ENCODE results near the gene NTPCR.

Gene NTPCR

GRCh38 chr1:232915212-232915611 lies 35.2 kb upstream of the NTPCR start:
- H3K4me1 ChIP-seq (ENCODE audit: control insufficient read depth, insufficient read depth, low read length), result no peaks in the 10 kb centered on the region
- H3K36me3 ChIP-seq (ENCODE audit: control insufficient read depth in 2 of 2, insufficient read depth in 1 of 2, low read length in 2 of 2), result no peaks in the 10 kb centered on the region
- ChIA-PET POLR2A (no interaction called here), CTCF (interaction anchor here (0.6 to 0.7 kb wide), 2 partner anchors 18 to 129 kb away, joined by 3 read pairs; no protein-coding TSS in a partner anchor)
- no peak overlapping the region for H3K4me3 ChIP-seq (ENCODE audit: low read depth, low read length)
- TF ChIP-seq ZNF114 (tag by site-specific recombination; IDR thresholded peaks at IDR 0.05) (no peak), ZNF654 (tag by site-specific recombination; IDR thresholded peaks at IDR 0.05; ENCODE audit: low read depth) (no peak), ZNF692 (tag by site-specific recombination; IDR thresholded peaks at IDR 0.05) (no peak), ZNF138 (tag by site-specific recombination; IDR thresholded peaks at IDR 0.05; ENCODE audit: borderline replicate concordance) (no peak), ZNF76 (tag by site-specific recombination; IDR thresholded peaks at IDR 0.05; ENCODE audit: borderline replicate concordance, low read depth) (no peak), ZNF341 (tag by site-specific recombination; IDR thresholded peaks at IDR 0.05; ENCODE audit: low read depth) (no peak), GLI2 (tag by site-specific recombination; IDR thresholded peaks at IDR 0.05; ENCODE audit: borderline replicate concordance, low read depth) (no peak), FEZF1 (tag by site-specific recombination; IDR thresholded peaks at IDR 0.05) (no peak), ZNF629 (tag by site-specific recombination; IDR thresholded peaks at IDR 0.05) (no peak), ZNF701 (tag by site-specific recombination; IDR thresholded peaks at IDR 0.05) (no peak), MZF1 (tag by site-specific recombination; IDR thresholded peaks at IDR 0.05; ENCODE audit: borderline replicate concordance) (no peak), ZBTB44 (tag by site-specific recombination; IDR thresholded peaks at IDR 0.05) (no peak), ZNF157 (tag by site-specific recombination; IDR thresholded peaks at IDR 0.05) (no peak), ZNF169 (tag by site-specific recombination; IDR thresholded peaks at IDR 0.05) (no peak), ZNF544 (tag by site-specific recombination; IDR thresholded peaks at IDR 0.05) (no peak), ZNF324 (tag by site-specific recombination; IDR thresholded peaks at IDR 0.05) (no peak), PRDM1 (tag by site-specific recombination; IDR thresholded peaks at IDR 0.05) (no peak)
- TF ChIP-seq, protein P1, sequence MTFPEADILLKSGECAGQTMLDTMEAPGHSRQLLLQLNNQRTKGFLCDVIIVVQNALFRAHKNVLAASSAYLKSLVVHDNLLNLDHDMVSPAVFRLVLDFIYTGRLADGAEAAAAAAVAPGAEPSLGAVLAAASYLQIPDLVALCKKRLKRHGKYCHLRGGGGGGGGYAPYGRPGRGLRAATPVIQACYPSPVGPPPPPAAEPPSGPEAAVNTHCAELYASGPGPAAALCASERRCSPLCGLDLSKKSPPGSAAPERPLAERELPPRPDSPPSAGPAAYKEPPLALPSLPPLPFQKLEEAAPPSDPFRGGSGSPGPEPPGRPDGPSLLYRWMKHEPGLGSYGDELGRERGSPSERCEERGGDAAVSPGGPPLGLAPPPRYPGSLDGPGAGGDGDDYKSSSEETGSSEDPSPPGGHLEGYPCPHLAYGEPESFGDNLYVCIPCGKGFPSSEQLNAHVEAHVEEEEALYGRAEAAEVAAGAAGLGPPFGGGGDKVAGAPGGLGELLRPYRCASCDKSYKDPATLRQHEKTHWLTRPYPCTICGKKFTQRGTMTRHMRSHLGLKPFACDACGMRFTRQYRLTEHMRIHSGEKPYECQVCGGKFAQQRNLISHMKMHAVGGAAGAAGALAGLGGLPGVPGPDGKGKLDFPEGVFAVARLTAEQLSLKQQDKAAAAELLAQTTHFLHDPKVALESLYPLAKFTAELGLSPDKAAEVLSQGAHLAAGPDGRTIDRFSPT (tag by site-specific recombination; IDR thresholded peaks at IDR 0.05), result no peak
- TF ChIP-seq, protein P2, sequence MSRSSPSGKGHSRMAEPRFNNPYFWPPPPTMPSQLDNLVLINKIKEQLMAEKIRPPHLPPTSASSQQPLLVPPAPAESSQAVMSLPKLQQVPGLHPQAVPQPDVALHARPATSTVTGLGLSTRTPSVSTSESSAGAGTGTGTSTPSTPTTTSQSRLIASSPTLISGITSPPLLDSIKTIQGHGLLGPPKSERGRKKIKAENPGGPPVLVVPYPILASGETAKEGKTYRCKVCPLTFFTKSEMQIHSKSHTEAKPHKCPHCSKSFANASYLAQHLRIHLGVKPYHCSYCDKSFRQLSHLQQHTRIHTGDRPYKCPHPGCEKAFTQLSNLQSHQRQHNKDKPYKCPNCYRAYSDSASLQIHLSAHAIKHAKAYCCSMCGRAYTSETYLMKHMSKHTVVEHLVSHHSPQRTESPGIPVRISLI (tag by site-specific recombination; IDR thresholded peaks at IDR 0.05), result no peak
- TF ChIP-seq, protein P3, sequence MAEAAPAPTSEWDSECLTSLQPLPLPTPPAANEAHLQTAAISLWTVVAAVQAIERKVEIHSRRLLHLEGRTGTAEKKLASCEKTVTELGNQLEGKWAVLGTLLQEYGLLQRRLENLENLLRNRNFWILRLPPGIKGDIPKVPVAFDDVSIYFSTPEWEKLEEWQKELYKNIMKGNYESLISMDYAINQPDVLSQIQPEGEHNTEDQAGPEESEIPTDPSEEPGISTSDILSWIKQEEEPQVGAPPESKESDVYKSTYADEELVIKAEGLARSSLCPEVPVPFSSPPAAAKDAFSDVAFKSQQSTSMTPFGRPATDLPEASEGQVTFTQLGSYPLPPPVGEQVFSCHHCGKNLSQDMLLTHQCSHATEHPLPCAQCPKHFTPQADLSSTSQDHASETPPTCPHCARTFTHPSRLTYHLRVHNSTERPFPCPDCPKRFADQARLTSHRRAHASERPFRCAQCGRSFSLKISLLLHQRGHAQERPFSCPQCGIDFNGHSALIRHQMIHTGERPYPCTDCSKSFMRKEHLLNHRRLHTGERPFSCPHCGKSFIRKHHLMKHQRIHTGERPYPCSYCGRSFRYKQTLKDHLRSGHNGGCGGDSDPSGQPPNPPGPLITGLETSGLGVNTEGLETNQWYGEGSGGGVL (tag by site-specific recombination; IDR thresholded peaks at IDR 0.05), result no peak
- no peak overlapping the region for H3K27ac ChIP-seq (ENCODE audit: extremely low read depth, low read depth, low read length)
- H3K9me3 ChIP-seq (ENCODE audit: control insufficient read depth, insufficient read depth, low read depth, low read length), result no peaks in the 10 kb centered on the region

Data from HEK293 (cell line).